SU-DHL-6 (cell line): ENCODE data around the gene DVL1.

ENCODE experiments used
- H2AFZ ChIP-seq: fragments of 200-600 bp; sonication (generic); 2 replicates; pipeline ENCODE4 v1.6.1; 2014; ENCODE audit warnings: low read depth, mild to moderate bottlenecking, moderate library complexity, mixed read lengths, antibody characterized with exemption, low read length; ENCODE audit not compliant: severe bottlenecking
- H3F3A ChIP-seq: fragments of 200-600 bp; shearing (Covaris generic); 2 replicates; pipeline ENCODE4 v1.6.0; 2016; ENCODE audit warnings: antibody characterized with exemption, mild to moderate bottlenecking; ENCODE audit not compliant: insufficient read depth
- H3K27ac ChIP-seq: fragments of 200-600 bp; sonication (generic); 2 replicates; pipeline ENCODE4 v1.5.1; 2016; ENCODE audit warnings: low read depth, mild to moderate bottlenecking, low read length, moderate library complexity, mixed read lengths
- H3K27me3 ChIP-seq: fragments of 200-600 bp; sonication (generic), shearing (Covaris generic); 2 replicates; pipeline ENCODE4 v1.6.0; 2014; ENCODE audit warnings: mild to moderate bottlenecking, low read length
- H3K36me3 ChIP-seq: fragments of 200-600 bp; sonication (generic); 2 replicates; pipeline ENCODE4 v1.6.1; 2014; ENCODE audit warnings: mild to moderate bottlenecking, low read length, mixed read lengths
- H3K4me2 ChIP-seq: fragments of 300-600, 200-600 bp; shearing (Covaris generic), sonication (generic); 2 replicates; pipeline ENCODE4 v1.6.0; 2014; ENCODE audit warnings: low read length, low read depth, mild to moderate bottlenecking; ENCODE audit not compliant: poor library complexity, severe bottlenecking
- H3K4me3 ChIP-seq: fragments of 200-600 bp; sonication (generic); 2 replicates; pipeline ENCODE4 v1.5.1; 2014; ENCODE audit warnings: antibody characterized with exemption, low read length, mild to moderate bottlenecking, mixed read lengths; ENCODE audit not compliant: insufficient read depth, poor library complexity, severe bottlenecking
- H3K79me2 ChIP-seq: fragments of 200-600 bp; sonication (generic); 2 replicates; pipeline ENCODE4 v1.6.1; 2014; ENCODE audit warnings: mild to moderate bottlenecking, low read length, moderate library complexity; ENCODE audit not compliant: insufficient read depth
- H3K9ac ChIP-seq: fragments of 200-600 bp; sonication (generic); 2 replicates; pipeline ENCODE4 v1.7.0; 2014; ENCODE audit warnings: mild to moderate bottlenecking, low read length
- H3K9me2 ChIP-seq: fragments of 200-600 bp; sonication (generic); replicated peaks from 2 replicates; pipeline ENCODE4 v1.6.1; 2014; ENCODE audit warnings: low read length; ENCODE audit not compliant: insufficient read depth
- H3K9me3 ChIP-seq: fragments of 200-600 bp; sonication (generic); 2 replicates; pipeline ENCODE4 v1.6.1; 2014; ENCODE audit warnings: low read length, mixed read lengths; ENCODE audit not compliant: insufficient read depth
- H4K20me1 ChIP-seq: fragments of 200-600 bp; sonication (generic); 2 replicates; pipeline ENCODE4 v1.6.1; 2014; ENCODE audit warnings: low read depth, mild to moderate bottlenecking, antibody characterized with exemption, low read length, moderate library complexity, mixed read lengths
- CTCF ChIP-seq: fragments of 200-600 bp; sonication (generic); IDR thresholded peaks from one replicate; pipeline ENCODE4 v1.5.1; 2017; ENCODE audit warnings: antibody characterized with exemption, mild to moderate bottlenecking, low read length, moderate library complexity; ENCODE audit not compliant: insufficient read depth, poor library complexity, severe bottlenecking
- EZH2phosphoT487 ChIP-seq: fragments of 200-600 bp; sonication (generic), shearing (Covaris generic); conservative IDR thresholded peaks from 2 replicates; pipeline ENCODE4 v1.6.1; 2018; ENCODE audit warnings: mild to moderate bottlenecking, antibody characterized with exemption, low read length, moderate library complexity, mixed read lengths

The DVL1 gene

GRCh38 chr1:1355416-1355815, 6.2 kb upstream of the DVL1 start:
- H3F3A ChIP-seq, result peaks cover 6% of the 10 kb centered on the region; the same call in 1 of the 2 replicates

GRCh38 chr1:1354271-1355247, 5.3 kb upstream of the DVL1 start:
- Histone ChIP-seq H3K4me3 (no peak overlapping the region), H3K27me3 (no peaks in the 10 kb centered on the region), H3K9me2 (no peaks in the 10 kb centered on the region), H4K20me1 (no peaks in the 10 kb centered on the region), H3F3A (peaks cover 6% of the 10 kb centered on the region; the same call in 1 of the 2 replicates), H2AFZ (no peak overlapping the region), H3K4me2 (no peak overlapping the region), H3K79me2 (no peaks in the 10 kb centered on the region), H3K27ac (no peak overlapping the region), H3K9ac (no peak overlapping the region), H3K36me3 (no peaks in the 10 kb centered on the region), H3K9me3 (no peaks in the 10 kb centered on the region)
- TF ChIP-seq EZH2phosphoT487, result no peak
- no peak for TF ChIP-seq CTCF

More at GRCh38 chr1:1355416-1355815, 6.2 kb upstream of the DVL1 start:
- Histone ChIP-seq H3K27ac (no peak overlapping the region), H3K4me2 (no peak overlapping the region), H3K4me3 (no peak overlapping the region), H3K9ac (no peak overlapping the region), H3K36me3 (no peaks in the 10 kb centered on the region), H3K9me3 (no peaks in the 10 kb centered on the region), H2AFZ (no peak overlapping the region), H4K20me1 (no peaks in the 10 kb centered on the region), H3K9me2 (no peaks in the 10 kb centered on the region), H3K27me3 (no peaks in the 10 kb centered on the region), H3K79me2 (no peaks in the 10 kb centered on the region)
- no peak for TF ChIP-seq EZH2phosphoT487
- TF ChIP-seq CTCF, result no peak

GRCh38 chr1:1353389-1354151, 4.4 kb upstream of the DVL1 start:
- Histone ChIP-seq H3K27ac (no peak overlapping the region), H3K9ac (no peak overlapping the region), H3K4me2 (no peak overlapping the region)

More at GRCh38 chr1:1353389-1354151, 4.4 kb upstream of the DVL1 start:
- Histone ChIP-seq H4K20me1 (no peaks in the 10 kb centered on the region), H3K9me3 (no peaks in the 10 kb centered on the region), H2AFZ (no peak overlapping the region), H3K36me3 (no peaks in the 10 kb centered on the region), H3K4me3 (no peak overlapping the region), H3K79me2 (no peaks in the 10 kb centered on the region), H3K9me2 (no peaks in the 10 kb centered on the region), H3F3A (peaks cover 6% of the 10 kb centered on the region; the same call in 1 of the 2 replicates), H3K27me3 (no peaks in the 10 kb centered on the region)
- TF ChIP-seq EZH2phosphoT487, result no peak
- TF ChIP-seq CTCF, result no peak
